ENCODE data around the gene ZNF219. TPM values are rescaled to one million over a fixed set of nuclear protein-coding genes. Genes with fewer than 3 reads are reported as not detected.

The ZNF219 gene
- polyA plus RNA-seq, 3 donors: 0.49 to 7.2 (median 0.68) TPM

GRCh38 chr14:21075719-21076437 is 22.6 kb downstream of the ZNF219 start:
- no peak for DNase-seq
- no peak for TF ChIP-seq CTCF (IDR thresholded peaks at IDR 0.05)
- H3K36me3 ChIP-seq (replicated peaks in 1 of 2; ENCODE audit: control insufficient read depth in 1 of 2, insufficient read depth in 2 of 2, low read length in 2 of 2): peaks cover 74 to 83% of the 10 kb centered on the region in 2 donors
- no peak overlapping the region for H3K9ac ChIP-seq (ENCODE audit: insufficient read depth, low read length, poor library complexity, severe bottlenecking)
- intact Hi-C loops (cut with micrococcal nuclease): no loop called here
- H2AFZ ChIP-seq (ENCODE audit: insufficient read depth, low read depth, low read length, poor library complexity, severe bottlenecking): no peak overlapping the region
- H3K27me3 ChIP-seq (ENCODE audit: control insufficient read depth in 2 of 2, insufficient read depth in 2 of 2, low read length in 2 of 2): no peaks in the 10 kb centered on the region
- no peak overlapping the region for H3K4me2 ChIP-seq (replicated peaks; ENCODE audit: extremely low read depth, low read length, poor library complexity, severe bottlenecking)
- peaks cover 0 to 2% (median 2%) of the 10 kb centered on the region in 3 donors for H3K27me3 Mint-ChIP-seq (ENCODE audit: low read depth in 3 of 3)
- H3K9me3 Mint-ChIP-seq: peaks cover 0 to 3% (median 0%) of the 10 kb centered on the region in 7 donors
- H3K27ac Mint-ChIP-seq: peak overlapping the region in 4 of 7 donors; percentile 5 to 56 (median 24)
- peak overlapping the region in 1 of 2 donors; percentile 23 for H3K27ac ChIP-seq (ENCODE audit: low read depth in 1 of 2, low read length in 2 of 2)
- peaks cover 27% of the 10 kb centered on the region for H3K4me1 Mint-ChIP-seq
- peaks cover 21 to 25% of the 10 kb centered on the region in 2 donors for H3K4me1 ChIP-seq (ENCODE audit: control insufficient read depth in 1 of 2, insufficient read depth in 2 of 2, low read length in 2 of 2)
- no peak overlapping the region for H3K4me3 Mint-ChIP-seq
- peaks cover 23% of the 10 kb centered on the region for H3K79me2 ChIP-seq (ENCODE audit: insufficient read depth, low read length)
- H4K20me1 ChIP-seq (ENCODE audit: insufficient read depth, low read length): peaks cover 11% of the 10 kb centered on the region
- H3K4me3 ChIP-seq (replicated peaks in 1 of 3; ENCODE audit: low read depth in 2 of 3, low read length in 3 of 3): no peak overlapping the region
- 96% methylated on average over 9 of the region's 9 CpGs for WGBS (ENCODE audit: insufficient coverage)
- H3K9me3 ChIP-seq (replicated peaks in 1 of 2; ENCODE audit: control insufficient read depth in 1 of 2, insufficient read depth in 1 of 2, low read length in 2 of 2): no peaks in the 10 kb centered on the region
- peaks cover 68 to 78% of the 10 kb centered on the region in 2 donors for H3K36me3 Mint-ChIP-seq

GRCh38 chr14:21074398-21075272 is 23.8 kb downstream of the ZNF219 start:
- Histone ChIP-seq H3K9me3 (replicated peaks in 1 of 2; ENCODE audit: control insufficient read depth in 1 of 2, insufficient read depth in 1 of 2, low read length in 2 of 2) (no peaks in the 10 kb centered on the region), H3K27me3 (ENCODE audit: control insufficient read depth in 2 of 2, insufficient read depth in 2 of 2, low read length in 2 of 2) (no peaks in the 10 kb centered on the region), H3K4me2 (replicated peaks; ENCODE audit: extremely low read depth, low read length, poor library complexity, severe bottlenecking) (no peak overlapping the region), H3K4me1 (ENCODE audit: control insufficient read depth in 1 of 2, insufficient read depth in 2 of 2, low read length in 2 of 2) (peaks cover 27 to 32% of the 10 kb centered on the region in 2 donors), H3K27ac (ENCODE audit: low read depth in 1 of 2, low read length in 2 of 2) (peak overlapping the region in 1 of 2 donors; percentile 3), H3K36me3 (replicated peaks in 1 of 2; ENCODE audit: control insufficient read depth in 1 of 2, insufficient read depth in 2 of 2, low read length in 2 of 2) (peaks cover 62 to 71% of the 10 kb centered on the region in 2 donors), H3K79me2 (ENCODE audit: insufficient read depth, low read length) (peaks cover 33% of the 10 kb centered on the region), H4K20me1 (ENCODE audit: insufficient read depth, low read length) (peaks cover 11% of the 10 kb centered on the region), H3K4me3 (replicated peaks in 1 of 3; ENCODE audit: low read depth in 2 of 3, low read length in 3 of 3) (no peak overlapping the region), H3K9ac (ENCODE audit: insufficient read depth, low read length, poor library complexity, severe bottlenecking) (no peak overlapping the region), H2AFZ (ENCODE audit: insufficient read depth, low read depth, low read length, poor library complexity, severe bottlenecking) (no peak overlapping the region)
- intact Hi-C loops (cut with micrococcal nuclease): no loop called here
- no peak for DNase-seq
- H3K27me3 Mint-ChIP-seq (ENCODE audit: low read depth in 3 of 3): peaks cover 1 to 5% (median 2%) of the 10 kb centered on the region in 3 donors
- H3K4me1 Mint-ChIP-seq: peaks cover 32% of the 10 kb centered on the region
- H3K9me3 Mint-ChIP-seq: peaks cover 0 to 3% (median 0%) of the 10 kb centered on the region in 7 donors
- no peak for TF ChIP-seq CTCF (IDR thresholded peaks at IDR 0.05)
- WGBS (ENCODE audit: insufficient coverage): 98% methylated on average over 20 of the region's 26 CpGs
- peak overlapping the region in 4 of 7 donors; percentile 48 to 63 (median 56) for H3K27ac Mint-ChIP-seq
- no peak overlapping the region for H3K4me3 Mint-ChIP-seq
- H3K36me3 Mint-ChIP-seq: peaks cover 58 to 66% of the 10 kb centered on the region in 2 donors
